ENCODE data around the gene TPK1. TPM values are rescaled to one million over a fixed set of nuclear protein-coding genes. Genes with fewer than 3 reads are reported as not detected.

The TPK1 gene
- polyA plus RNA-seq, 1 experiment: 0.38 TPM

DNA sequence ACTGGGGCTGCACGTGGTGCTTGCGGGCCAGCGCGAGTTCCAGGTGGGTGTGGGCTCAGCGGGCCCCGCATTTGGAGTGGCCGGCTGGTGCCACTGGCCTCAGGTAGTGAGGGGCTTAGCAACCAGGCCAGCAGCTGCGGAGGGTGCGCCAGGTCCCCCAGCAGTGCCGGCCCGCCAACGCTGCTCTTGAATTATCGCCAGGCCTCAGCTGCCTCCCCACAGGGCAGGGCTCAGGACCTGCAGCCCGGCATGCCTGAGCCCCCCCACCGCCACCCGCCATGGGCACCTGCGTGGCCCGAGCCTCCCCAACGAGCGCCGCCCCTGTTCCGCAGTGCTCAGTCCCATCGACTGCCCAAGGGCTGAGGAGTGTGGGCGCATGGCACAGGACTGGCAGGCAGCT is 185.4 kb downstream of the TPK1 start:
- POLR2A ChIA-PET: no interaction called here

DNA sequence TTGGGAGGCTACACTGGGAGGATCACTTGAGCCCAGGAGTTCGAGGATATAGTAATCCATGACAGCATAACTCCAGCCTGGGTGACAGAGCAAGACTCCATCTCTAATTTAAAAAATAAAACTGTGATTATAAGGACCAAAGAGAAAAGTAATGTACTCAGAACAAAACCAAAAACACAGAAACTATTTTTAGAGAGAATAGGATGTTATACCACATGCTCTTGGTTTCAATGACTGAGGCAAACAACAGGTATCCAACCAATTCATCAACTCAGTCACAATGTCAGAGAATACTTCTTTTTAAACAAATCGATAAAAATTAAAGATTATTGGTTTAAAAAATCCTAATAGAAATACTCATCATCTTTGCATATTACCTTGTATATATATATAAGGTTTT is 186.7 kb downstream of the TPK1 start:
- ChIA-PET CTCF (no interaction called here), POLR2A (no interaction called here)
- no peak for DNase-seq (ENCODE audit: low read depth, low spot score)
- Histone ChIP-seq H3K27ac (ENCODE audit: low read depth, low read length) (no peak overlapping the region), H3K9me3 (ENCODE audit: control insufficient read depth, insufficient read depth, low read length) (peaks cover 17% of the 10 kb centered on the region), H3K4me3 (ENCODE audit: low read depth, low read length) (no peak overlapping the region), H3K27me3 (ENCODE audit: control insufficient read depth, insufficient read depth, low read length) (no peaks in the 10 kb centered on the region)
- no peak for TF ChIP-seq CTCF (IDR thresholded peaks at IDR 0.05; ENCODE audit: low read depth, low read length)

More for the DNA sequence above, 185.4 kb downstream of the TPK1 start:
- no peak for TF ChIP-seq CTCF (IDR thresholded peaks at IDR 0.05; ENCODE audit: low read depth, low read length)
- Histone ChIP-seq H3K27me3 (ENCODE audit: control insufficient read depth, insufficient read depth, low read length) (no peaks in the 10 kb centered on the region), H3K27ac (ENCODE audit: low read depth, low read length) (no peak overlapping the region), H3K4me3 (ENCODE audit: low read depth, low read length) (no peak overlapping the region), H3K9me3 (ENCODE audit: control insufficient read depth, insufficient read depth, low read length) (peaks cover 17% of the 10 kb centered on the region)
- CTCF ChIA-PET: no interaction called here
- DNase-seq (ENCODE audit: low read depth, low spot score): no peak

DNA sequence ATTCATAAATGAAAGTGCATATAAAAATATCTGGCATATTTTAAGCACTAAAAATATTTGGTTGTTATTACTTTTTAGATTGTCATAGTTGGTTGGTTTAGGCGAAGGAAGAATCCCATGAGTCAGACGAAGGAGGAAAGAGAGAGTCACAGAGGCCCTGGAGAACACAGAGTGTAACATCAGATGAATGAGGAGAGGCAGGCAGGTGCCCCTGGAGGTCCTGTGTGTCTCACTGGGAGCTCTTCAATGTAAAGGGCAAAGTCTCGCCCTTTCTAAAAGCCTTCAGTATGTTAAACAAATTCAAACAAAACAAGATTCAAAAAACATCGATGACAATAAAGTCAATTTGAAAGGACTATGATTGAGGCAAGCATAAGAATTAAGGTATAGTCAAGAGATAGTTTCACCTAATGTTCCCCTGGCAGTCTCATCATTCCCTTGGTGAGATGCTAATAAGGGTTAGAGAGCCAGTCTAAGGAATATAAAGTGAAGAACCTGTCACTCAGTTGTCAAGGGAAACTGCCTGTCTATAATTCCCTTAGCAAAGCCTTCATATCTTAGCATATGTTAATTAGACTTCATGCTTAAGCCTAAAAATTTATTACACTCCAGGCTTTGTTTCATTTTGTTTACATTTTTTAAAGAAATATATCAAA is 194.3 kb downstream of the TPK1 start:
- no peak for TF ChIP-seq CTCF (IDR thresholded peaks at IDR 0.05; ENCODE audit: low read depth, low read length)
- POLR2A ChIA-PET: no interaction called here
- Histone ChIP-seq H3K4me3 (ENCODE audit: low read depth, low read length) (no peak overlapping the region), H3K27me3 (ENCODE audit: control insufficient read depth, insufficient read depth, low read length) (no peaks in the 10 kb centered on the region), H3K27ac (ENCODE audit: low read depth, low read length) (no peak overlapping the region), H3K9me3 (ENCODE audit: control insufficient read depth, insufficient read depth, low read length) (no peaks in the 10 kb centered on the region)
- CTCF ChIA-PET: no interaction called here
- no peak for DNase-seq (ENCODE audit: low read depth, low spot score)

GRCh38 chr7:144632724-144633123 is 203.1 kb downstream of the TPK1 start:
- ChIA-PET POLR2A (no interaction called here), CTCF (no interaction called here)
- Histone ChIP-seq H3K27me3 (ENCODE audit: control insufficient read depth, insufficient read depth, low read length) (no peaks in the 10 kb centered on the region), H3K9me3 (ENCODE audit: control insufficient read depth, insufficient read depth, low read length) (peaks cover 10% of the 10 kb centered on the region; the same call in 1 of the 2 replicates), H3K4me3 (ENCODE audit: low read depth, low read length) (no peak overlapping the region), H3K27ac (ENCODE audit: low read depth, low read length) (no peak overlapping the region)
- no peak for DNase-seq (ENCODE audit: low read depth, low spot score)
- TF ChIP-seq CTCF (IDR thresholded peaks at IDR 0.05; ENCODE audit: low read depth, low read length): no peak

- Histone ChIP-seq H3K4me3 (ENCODE audit: low read depth, low read length) (no peak overlapping the region), H3K9me3 (ENCODE audit: control insufficient read depth, insufficient read depth, low read length) (peaks cover 14% of the 10 kb centered on the region; the same call in 1 of the 2 replicates), H3K27me3 (ENCODE audit: control insufficient read depth, insufficient read depth, low read length) (no peaks in the 10 kb centered on the region), H3K27ac (ENCODE audit: low read depth, low read length) (no peak overlapping the region)
- DNase-seq (ENCODE audit: low read depth, low spot score): no peak
- ChIA-PET CTCF (no interaction called here), POLR2A (no interaction called here)
- TF ChIP-seq CTCF (IDR thresholded peaks at IDR 0.05; ENCODE audit: low read depth, low read length): no peak
These were observed 206.3 kb downstream of the TPK1 start for GRCh38 chr7:144629598-144629997.
